Natural killer cell (primary cell): ENCODE measurements around the gene TAP2. TPM values are rescaled to one million over a fixed set of nuclear protein-coding genes. Genes with fewer than 3 reads are reported as not detected.
A peak's percentile ranks its signal among the peaks of the same experiment; 100 is the strongest.
"Not testable (repeated sequence)": the region's sequence is repeated elsewhere in the genome, so short reads cannot be mapped to it uniquely, and the experiment has no call there.

Source experiments
- ATAC-seq, 3 donors: fragments of 150-1000 bp in 2 of 3; fragments of 200-7000 bp in 1 of 3; cut with Tn5 transposase; 1 replicate in 1 of 3; 2 replicates in 2 of 3; pipeline ENCODE4 v1.10.0; 2021; ENCODE audit warnings: mild to moderate bottlenecking in 2 of 3, moderate library complexity in 2 of 3
- DNase-seq, 2 donors: peaks; one replicate each; pipeline versions ENCODE4 v3.0.0 to v3.0.0-alpha.2; 2013 to 2021; ENCODE audit warnings: mixed read lengths in 1 of 2
- H3K27ac ChIP-seq: one replicate; pipeline ENCODE4 v1.5.1; 2013; ENCODE audit warnings: mild to moderate bottlenecking, low read length
- H3K27me3 ChIP-seq: one replicate; pipeline ENCODE4 v1.6.1; 2013; ENCODE audit warnings: low read length; ENCODE audit not compliant: control insufficient read depth, insufficient read depth
- H3K36me3 ChIP-seq: one replicate; pipeline ENCODE4 v1.6.1; 2013; ENCODE audit warnings: low read length; ENCODE audit not compliant: control insufficient read depth, insufficient read depth
- H3K4me1 ChIP-seq: one replicate; pipeline ENCODE4 v1.6.1; 2013; ENCODE audit warnings: low read length; ENCODE audit not compliant: control insufficient read depth, insufficient read depth
- H3K4me3 ChIP-seq: one replicate; pipeline ENCODE4 v1.5.1; 2013; ENCODE audit warnings: low read length
- H3K9me3 ChIP-seq: one replicate; pipeline ENCODE4 v1.6.1; 2013; ENCODE audit warnings: low read length; ENCODE audit not compliant: control insufficient read depth, insufficient read depth
- H3K27ac Mint-ChIP-seq, 2 donors: one replicate each; pipeline ENCODE4 v1.8.0; 2022; ENCODE audit warnings: mild to moderate bottlenecking in 2 of 2, mixed read lengths in 2 of 2, moderate library complexity in 1 of 2
- H3K27me3 Mint-ChIP-seq, 2 donors: one replicate each; pipeline ENCODE4 v1.8.0; 2022; ENCODE audit warnings: low read depth in 2 of 2, mixed read lengths in 2 of 2
- H3K36me3 Mint-ChIP-seq: one replicate; pipeline ENCODE4 v1.8.0; 2022; ENCODE audit warnings: mixed read lengths
- H3K4me1 Mint-ChIP-seq, 2 donors: one replicate each; pipeline ENCODE4 v1.8.0; 2022; ENCODE audit warnings: mixed read lengths in 2 of 2
- H3K4me3 Mint-ChIP-seq: one replicate; pipeline ENCODE4 v1.8.0; 2022; ENCODE audit warnings: mild to moderate bottlenecking, moderate library complexity, mixed read lengths
- H3K9me3 Mint-ChIP-seq, 2 donors: one replicate each; pipeline ENCODE4 v1.8.0; 2022; ENCODE audit warnings: mixed read lengths in 2 of 2
- CTCF ChIP-seq: fragments of 200-600 bp; IDR thresholded peaks from one replicate; pipeline ENCODE4 v1.8.0; 2022; ENCODE audit warnings: antibody characterized with exemption
- WGBS: methylation state at CpG from one replicate; pipeline ENCODE4 v1.1.7; 2013; ENCODE audit warnings: missing lambda C conversion rate; ENCODE audit not compliant: insufficient coverage; 5-methylcytosine and 5-hydroxymethylcytosine counted together
- intact Hi-C: fragments of 100-400 bp; cut with micrococcal nuclease; formaldehyde crosslinking; loops from one replicate; pipeline ENCODE4 v1.14.2; 2022
- total RNA-seq, 4 donors: library from RNA; stranded (reverse); fragments of 120-200 nt in 1 of 4; gene quantifications; one replicate each; pipeline versions ENCODE4 v1.2.3 to v1.2.4, GENCODE V29; 2013 to 2022

Gene TAP2
- total RNA-seq, 3 donors from 2014 or later (not counting 1 experiment from before 2014, with no cell fraction given), result 162 to 221 (median 209) TPM

DNA sequence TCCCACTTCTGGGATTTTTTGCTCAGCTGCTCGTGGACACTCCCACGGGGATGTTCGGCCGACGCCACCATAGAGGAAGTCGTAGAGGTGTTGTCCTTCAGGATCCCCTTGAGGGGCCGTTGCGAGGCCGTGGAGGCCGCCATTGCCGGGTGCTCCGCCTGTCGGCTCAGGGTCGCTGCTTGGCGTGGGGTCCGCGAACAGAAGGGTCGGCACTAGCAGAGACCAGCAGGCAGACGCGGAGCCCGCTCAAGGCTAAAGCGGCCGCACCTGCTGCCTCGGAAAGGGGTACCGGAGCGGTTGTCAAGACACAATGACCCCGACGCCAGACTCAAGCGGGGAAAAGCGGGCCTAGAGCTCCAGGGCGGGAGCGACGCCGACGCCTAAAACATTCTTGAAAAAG is 41.2 kb upstream of the TAP2 start:
- ATAC-seq (no peak), DNase-seq (no peak)
- Mint-ChIP-seq H3K4me3 (no peak overlapping the region), H3K9me3 (no peaks in the 10 kb centered on the region), H3K36me3 (no peaks in the 10 kb centered on the region), H3K4me1 (no peaks in the 10 kb centered on the region), H3K27me3 (peaks cover 10 to 15% of the 10 kb centered on the region in 2 donors), H3K27ac (no peak overlapping the region)
- H3K9me3 ChIP-seq, result no peaks in the 10 kb centered on the region
- TF ChIP-seq CTCF, result no peak
- no peaks in the 10 kb centered on the region for H3K4me1 ChIP-seq
- WGBS, result 68% methylated on average over 35 of the region's 35 CpGs
- intact Hi-C loops, result no loop called here
- no peak overlapping the region for H3K27ac ChIP-seq
- H3K27me3 ChIP-seq, result no peaks in the 10 kb centered on the region
- H3K36me3 ChIP-seq, result no peaks in the 10 kb centered on the region
- H3K4me3 ChIP-seq, result no peak overlapping the region

- ATAC-seq (no peak), DNase-seq (no peak)
- H3K36me3 Mint-ChIP-seq, result peaks cover 6% of the 10 kb centered on the region
- no peak overlapping the region for H3K4me3 Mint-ChIP-seq
- Histone ChIP-seq H3K27me3 (no peaks in the 10 kb centered on the region), H3K36me3 (no peaks in the 10 kb centered on the region), H3K4me1 (no peaks in the 10 kb centered on the region), H3K4me3 (no peak overlapping the region), H3K9me3 (no peaks in the 10 kb centered on the region), H3K27ac (no peak overlapping the region)
- intact Hi-C loops, result no loop called here
- no peaks in the 10 kb centered on the region for H3K4me1 Mint-ChIP-seq
- H3K27ac Mint-ChIP-seq, result no peak overlapping the region
- no peaks in the 10 kb centered on the region for H3K9me3 Mint-ChIP-seq
- peaks cover 10 to 26% of the 10 kb centered on the region in 2 donors for H3K27me3 Mint-ChIP-seq
- TF ChIP-seq CTCF, result no peak
- 88% methylated on average over 2 of the region's 2 CpGs for WGBS
Measured at GRCh38 chr6:32876603-32877002, 38.1 kb upstream of the TAP2 start.

DNA sequence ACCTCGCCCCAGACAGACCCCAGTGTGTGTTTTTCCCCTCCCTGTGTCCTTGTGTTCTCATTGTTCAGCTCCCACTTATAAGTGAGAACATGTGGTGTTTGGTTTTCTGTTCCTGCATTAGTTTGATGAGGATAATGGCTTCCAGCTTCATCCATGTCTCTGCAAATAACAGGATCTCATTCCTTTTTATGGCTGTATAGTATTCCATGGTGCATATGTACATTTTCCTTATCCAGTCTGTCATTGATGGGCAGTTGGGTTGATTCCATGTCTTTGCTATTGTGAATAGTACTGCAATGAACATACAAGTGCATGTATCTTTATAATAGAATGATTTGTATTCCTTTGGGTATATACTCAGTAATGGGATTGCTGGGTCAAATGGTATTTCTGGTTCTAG is 35.4 kb upstream of the TAP2 start:
- H3K4me3 Mint-ChIP-seq, ATAC-seq, H3K36me3 Mint-ChIP-seq, H3K4me3 ChIP-seq, H3K36me3 ChIP-seq, H3K4me1 ChIP-seq, H3K27ac ChIP-seq, H3K27ac Mint-ChIP-seq, H3K4me1 Mint-ChIP-seq, H3K27me3 ChIP-seq, H3K9me3 Mint-ChIP-seq, DNase-seq, H3K9me3 ChIP-seq, intact Hi-C loops: not testable (repeated sequence)
- H3K27me3 Mint-ChIP-seq, result peaks cover under 1 to 15% of the 10 kb centered on the region in 2 donors
- no CpG with 5 or more reads among the region's 1 CpG for WGBS

DNA sequence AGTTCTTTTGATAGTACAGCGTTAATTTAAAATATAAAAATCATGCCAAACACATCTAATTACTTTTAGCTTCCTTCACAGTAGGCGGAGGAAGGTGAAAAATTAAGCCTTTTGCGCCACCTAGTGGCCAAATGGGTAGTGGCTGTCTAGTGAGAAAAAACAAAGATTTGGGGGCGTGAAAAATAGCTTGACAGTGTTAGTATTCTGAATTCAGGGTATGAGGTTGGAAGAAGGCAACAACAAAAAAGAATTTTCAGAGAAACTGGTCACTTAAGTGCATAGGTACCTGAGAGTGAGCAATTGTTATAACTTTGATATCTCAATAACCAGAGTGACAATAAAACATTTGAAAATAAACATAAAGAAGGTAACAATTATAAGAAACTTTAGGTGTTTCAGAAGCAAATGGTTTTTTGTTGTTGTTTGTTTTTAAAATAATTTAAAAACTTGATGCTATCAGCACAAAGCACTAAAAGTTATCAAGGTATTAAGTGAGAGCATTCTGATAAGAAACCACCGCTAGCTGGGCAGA is 29.8 kb upstream of the TAP2 start:
- Mint-ChIP-seq H3K27ac (peak overlapping the region in 1 of 2 donors; percentile 7), H3K27me3 (no peaks in the 10 kb centered on the region), H3K4me3 (no peak overlapping the region), H3K4me1 (peaks cover 6 to 7% of the 10 kb centered on the region in 2 donors), H3K9me3 (no peaks in the 10 kb centered on the region), H3K36me3 (no peaks in the 10 kb centered on the region)
- H3K36me3 ChIP-seq, result no peaks in the 10 kb centered on the region
- H3K4me3 ChIP-seq, result no peak overlapping the region
- ATAC-seq (peak; percentile 89 to 96 (median 93)), DNase-seq (peak; percentile 81 to 95)
- no peak overlapping the region for H3K27ac ChIP-seq
- no peaks in the 10 kb centered on the region for H3K27me3 ChIP-seq
- peak; percentile 88 for TF ChIP-seq CTCF
- H3K4me1 ChIP-seq, result peaks cover 9% of the 10 kb centered on the region
- WGBS, result 0% methylated on average over 2 of the region's 5 CpGs
- intact Hi-C loops, result loop anchor here (1.0 to 5.0 kb wide), 4 partner anchors 15 to 456 kb away; partner anchors contain the start of genes TAP1 and TAP2
- no peaks in the 10 kb centered on the region for H3K9me3 ChIP-seq
